ENCODE measurements around the gene TRRAP.

Gene TRRAP

GRCh38 chr7:98993024-98993897 is 114.9 kb downstream of the TRRAP start:
- no peak for DNase-seq

- no peak for DNase-seq
These were observed 116.0 kb downstream of the TRRAP start for GRCh38 chr7:98994046-98994944.

GRCh38 chr7:98995111-98995510 is 116.8 kb downstream of the TRRAP start:
- DNase-seq, result no peak

GRCh38 chr7:98995523-98996149 is 117.3 kb downstream of the TRRAP start:
- DNase-seq, result no peak

- no peak for DNase-seq
These were observed 117.8 kb downstream of the TRRAP start for GRCh38 chr7:98996150-98996552.

- no peak for DNase-seq
These were observed 119.5 kb downstream of the TRRAP start for GRCh38 chr7:98997846-98998245.

- no peak for DNase-seq
These were observed 120.7 kb downstream of the TRRAP start for GRCh38 chr7:98998821-98999725.

GRCh38 chr7:99000196-99000903 is 122.0 kb downstream of the TRRAP start:
- DNase-seq, result no peak

GRCh38 chr7:99000904-99001465 is 122.7 kb downstream of the TRRAP start:
- no peak for DNase-seq

GRCh38 chr7:99001482-99002147 is 123.3 kb downstream of the TRRAP start:
- DNase-seq, result no peak

GRCh38 chr7:99002148-99002826 is 124.0 kb downstream of the TRRAP start:
- DNase-seq, result no peak

- DNase-seq, result no peak
These were observed 124.5 kb downstream of the TRRAP start for GRCh38 chr7:99002827-99003212.

GRCh38 chr7:99003419-99003818 is 125.1 kb downstream of the TRRAP start:
- no peak for DNase-seq

- no peak for DNase-seq
These were observed 125.9 kb downstream of the TRRAP start for GRCh38 chr7:99004216-99004615.

- peak in 1 of 2 donors; percentile 3 for DNase-seq
These were observed 126.6 kb downstream of the TRRAP start for GRCh38 chr7:99004781-99005500.

- peak in 1 of 2 donors; percentile 6 for DNase-seq
These were observed 127.4 kb downstream of the TRRAP start for GRCh38 chr7:99005776-99006175.

- DNase-seq, result peak in 1 of 2 donors; percentile 1
These were observed 128.6 kb downstream of the TRRAP start for GRCh38 chr7:99006739-99007424.

GRCh38 chr7:99008181-99008631 is 129.9 kb downstream of the TRRAP start:
- DNase-seq, result no peak

Measured in stimulated activated CD4-positive, alpha-beta T cell treated with anti-CD3 and anti-CD28 coated beads, Interleukin-2, amount 100 ng/mL, for 24 hours (primary cell).